Brain microvascular endothelial cell (primary cell): ENCODE measurements around the gene SORCS1.

Experiments
- DNase-seq: peaks from one replicate; pipeline ENCODE4 v3.0.0-alpha.2; 2020
- H3K27ac ChIP-seq: fragments of 250-450 bp; sonication (Bioruptor Pico); 2 replicates; pipeline ENCODE4 v1.5.1; 2020; ENCODE audit warnings: mild to moderate bottlenecking, moderate library complexity
- H3K27me3 ChIP-seq: fragments of 250-450 bp; sonication (Bioruptor Pico); replicated peaks from 2 replicates; pipeline ENCODE4 v1.5.1; 2020; ENCODE audit warnings: mild to moderate bottlenecking
- H3K36me3 ChIP-seq: fragments of 250-450 bp; sonication (Bioruptor Pico); replicated peaks from 2 replicates; pipeline ENCODE4 v1.5.1; 2020; ENCODE audit warnings: mild to moderate bottlenecking
- H3K4me3 ChIP-seq: 2 replicates; pipeline ENCODE4 v1.5.1; 2011; ENCODE audit warnings: low read depth, mild to moderate bottlenecking, control low read depth, low read length, moderate library complexity
- CTCF ChIP-seq: IDR thresholded peaks from 2 replicates; pipeline ENCODE4 v1.5.1; 2011; ENCODE audit warnings: low read depth, mild to moderate bottlenecking, moderate library complexity, low read length, control low read depth, inconsistent platforms; ENCODE audit errors: missing control alignments
- in situ Hi-C: cut with HindIII; loops from 2 replicates; pipeline ENCODE4 v1.10.0; 2017; ENCODE audit warnings: low sequenced_read_pairs, low pct_ligation_motif_present

SORCS1 gene

GRCh38 chr10:106757521-106757920, 407.0 kb downstream of the SORCS1 start:
- H3K36me3 ChIP-seq: no peaks in the 10 kb centered on the region
- H3K27ac ChIP-seq: no peak overlapping the region
- in situ Hi-C loops: no loop called here
- no peak for DNase-seq
- TF ChIP-seq CTCF: no peak
- H3K27me3 ChIP-seq: no peaks in the 10 kb centered on the region
- H3K4me3 ChIP-seq: no peak overlapping the region

- in situ Hi-C loops: no loop called here
- TF ChIP-seq CTCF: no peak
Observed at GRCh38 chr10:106751091-106751490, 413.4 kb downstream of the SORCS1 start.

GRCh38 chr10:106746868-106747267, 417.6 kb downstream of the SORCS1 start:
- H3K4me3 ChIP-seq: no peak overlapping the region
- no peaks in the 10 kb centered on the region for H3K27me3 ChIP-seq
- DNase-seq: no peak
- in situ Hi-C loops: no loop called here
- no peak overlapping the region for H3K27ac ChIP-seq
- H3K36me3 ChIP-seq: no peaks in the 10 kb centered on the region
- TF ChIP-seq CTCF: no peak

More at GRCh38 chr10:106751091-106751490, 413.4 kb downstream of the SORCS1 start:
- no peak overlapping the region for H3K4me3 ChIP-seq
- no peaks in the 10 kb centered on the region for H3K27me3 ChIP-seq
- H3K27ac ChIP-seq: no peak overlapping the region
- no peaks in the 10 kb centered on the region for H3K36me3 ChIP-seq
- no peak for DNase-seq

GRCh38 chr10:106741006-106741530, 423.4 kb downstream of the SORCS1 start:
- H3K27me3 ChIP-seq: no peaks in the 10 kb centered on the region
- DNase-seq: no peak
- H3K4me3 ChIP-seq: no peak overlapping the region
- no peak overlapping the region for H3K27ac ChIP-seq
- in situ Hi-C loops: no loop called here
- TF ChIP-seq CTCF: no peak
- no peaks in the 10 kb centered on the region for H3K36me3 ChIP-seq

- Histone ChIP-seq H3K36me3 (no peaks in the 10 kb centered on the region), H3K4me3 (no peak overlapping the region), H3K27ac (no peak overlapping the region), H3K27me3 (no peaks in the 10 kb centered on the region)
- DNase-seq: no peak
- in situ Hi-C loops: no loop called here
- TF ChIP-seq CTCF: no peak
Observed at GRCh38 chr10:106740071-106740470, 424.4 kb downstream of the SORCS1 start.

GRCh38 chr10:106734220-106734619, 430.3 kb downstream of the SORCS1 start:
- no peaks in the 10 kb centered on the region for H3K27me3 ChIP-seq
- in situ Hi-C loops: no loop called here
- no peak for TF ChIP-seq CTCF
- no peaks in the 10 kb centered on the region for H3K36me3 ChIP-seq
- DNase-seq: no peak
- no peak overlapping the region for H3K27ac ChIP-seq
- H3K4me3 ChIP-seq: no peak overlapping the region
